ENCODE measurements around the gene RAF1.

DNA sequence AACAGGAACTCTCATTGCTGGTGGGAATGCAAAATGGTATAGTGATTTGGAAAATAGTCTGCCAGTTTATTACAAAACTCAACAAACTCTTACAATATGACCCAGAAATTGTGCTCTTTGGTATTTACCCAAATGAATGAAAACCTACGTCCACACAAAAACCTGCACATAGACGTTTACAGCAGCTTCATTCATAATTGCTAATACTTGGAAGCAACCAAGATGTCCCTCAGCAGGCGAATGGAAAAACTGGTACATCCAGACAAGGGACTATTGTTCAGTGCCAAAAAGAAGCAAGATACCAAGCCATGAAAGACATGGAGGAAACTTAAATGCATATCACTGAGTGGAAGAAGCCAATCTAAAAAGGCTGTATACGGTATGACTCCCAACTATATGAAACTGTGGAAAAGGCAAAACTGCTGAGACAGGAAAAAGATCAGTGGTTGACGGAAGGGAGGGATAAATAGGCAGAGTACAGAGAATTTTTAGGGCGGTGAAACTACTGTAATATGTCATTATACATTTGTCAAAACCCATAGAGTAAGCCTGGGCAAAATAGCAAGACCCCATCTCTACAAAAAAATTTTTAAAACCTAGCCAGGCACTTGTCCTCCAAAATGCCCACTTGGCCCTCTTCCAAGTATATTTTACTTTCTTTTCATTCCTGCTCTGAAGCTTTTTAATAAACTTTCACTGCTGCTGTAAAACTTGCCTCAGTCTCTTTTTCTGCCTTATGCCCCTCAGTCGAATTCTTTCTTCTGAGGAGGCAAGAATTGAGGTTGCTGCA lies 113.8 kb downstream of the RAF1 start:
- no peak for TF ChIP-seq NR3C1 (CRISPR knock-in tag; IDR thresholded peaks at IDR 0.05)
- TF ChIP-seq LARP7 (IDR thresholded peaks at IDR 0.05): no peak
- TF ChIP-seq SMC3 (conservative IDR thresholded peaks at IDR 0.05; ENCODE audit: insufficient read depth, low read depth, low read length): no peak
- TF ChIP-seq, protein P1, sequence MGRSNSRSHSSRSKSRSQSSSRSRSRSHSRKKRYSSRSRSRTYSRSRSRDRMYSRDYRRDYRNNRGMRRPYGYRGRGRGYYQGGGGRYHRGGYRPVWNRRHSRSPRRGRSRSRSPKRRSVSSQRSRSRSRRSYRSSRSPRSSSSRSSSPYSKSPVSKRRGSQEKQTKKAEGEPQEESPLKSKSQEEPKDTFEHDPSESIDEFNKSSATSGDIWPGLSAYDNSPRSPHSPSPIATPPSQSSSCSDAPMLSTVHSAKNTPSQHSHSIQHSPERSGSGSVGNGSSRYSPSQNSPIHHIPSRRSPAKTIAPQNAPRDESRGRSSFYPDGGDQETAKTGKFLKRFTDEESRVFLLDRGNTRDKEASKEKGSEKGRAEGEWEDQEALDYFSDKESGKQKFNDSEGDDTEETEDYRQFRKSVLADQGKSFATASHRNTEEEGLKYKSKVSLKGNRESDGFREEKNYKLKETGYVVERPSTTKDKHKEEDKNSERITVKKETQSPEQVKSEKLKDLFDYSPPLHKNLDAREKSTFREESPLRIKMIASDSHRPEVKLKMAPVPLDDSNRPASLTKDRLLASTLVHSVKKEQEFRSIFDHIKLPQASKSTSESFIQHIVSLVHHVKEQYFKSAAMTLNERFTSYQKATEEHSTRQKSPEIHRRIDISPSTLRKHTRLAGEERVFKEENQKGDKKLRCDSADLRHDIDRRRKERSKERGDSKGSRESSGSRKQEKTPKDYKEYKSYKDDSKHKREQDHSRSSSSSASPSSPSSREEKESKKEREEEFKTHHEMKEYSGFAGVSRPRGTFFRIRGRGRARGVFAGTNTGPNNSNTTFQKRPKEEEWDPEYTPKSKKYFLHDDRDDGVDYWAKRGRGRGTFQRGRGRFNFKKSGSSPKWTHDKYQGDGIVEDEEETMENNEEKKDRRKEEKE (IDR thresholded peaks at IDR 0.05; ENCODE audit: borderline replicate concordance in 1 of 2, control insufficient read depth in 1 of 2, low read depth in 2 of 2, low read length in 1 of 2): no peak
- TF ChIP-seq GTF2A2 (tag; IDR thresholded peaks at IDR 0.05): no peak
- TF ChIP-seq, protein P2, sequence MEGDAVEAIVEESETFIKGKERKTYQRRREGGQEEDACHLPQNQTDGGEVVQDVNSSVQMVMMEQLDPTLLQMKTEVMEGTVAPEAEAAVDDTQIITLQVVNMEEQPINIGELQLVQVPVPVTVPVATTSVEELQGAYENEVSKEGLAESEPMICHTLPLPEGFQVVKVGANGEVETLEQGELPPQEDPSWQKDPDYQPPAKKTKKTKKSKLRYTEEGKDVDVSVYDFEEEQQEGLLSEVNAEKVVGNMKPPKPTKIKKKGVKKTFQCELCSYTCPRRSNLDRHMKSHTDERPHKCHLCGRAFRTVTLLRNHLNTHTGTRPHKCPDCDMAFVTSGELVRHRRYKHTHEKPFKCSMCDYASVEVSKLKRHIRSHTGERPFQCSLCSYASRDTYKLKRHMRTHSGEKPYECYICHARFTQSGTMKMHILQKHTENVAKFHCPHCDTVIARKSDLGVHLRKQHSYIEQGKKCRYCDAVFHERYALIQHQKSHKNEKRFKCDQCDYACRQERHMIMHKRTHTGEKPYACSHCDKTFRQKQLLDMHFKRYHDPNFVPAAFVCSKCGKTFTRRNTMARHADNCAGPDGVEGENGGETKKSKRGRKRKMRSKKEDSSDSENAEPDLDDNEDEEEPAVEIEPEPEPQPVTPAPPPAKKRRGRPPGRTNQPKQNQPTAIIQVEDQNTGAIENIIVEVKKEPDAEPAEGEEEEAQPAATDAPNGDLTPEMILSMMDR (IDR thresholded peaks at IDR 0.05 in 2 of 3, conservative IDR thresholded peaks at IDR 0.05 in 1 of 3; ENCODE audit: insufficient read depth in 2 of 3, low read depth in 1 of 3, low read length in 3 of 3): no peak
- no peak for TF ChIP-seq TAF1 (IDR thresholded peaks at IDR 0.05; ENCODE audit: control insufficient read depth, extremely low read depth, insufficient read depth, low read length, severe bottlenecking)
- TF ChIP-seq TCF7L2 (IDR thresholded peaks at IDR 0.05; ENCODE audit: low read depth, low read length): no peak
- TF ChIP-seq HMGN3 (IDR thresholded peaks at IDR 0.05; ENCODE audit: borderline replicate concordance, extremely low read depth, insufficient read length, low read depth, low read length): no peak
- TF ChIP-seq NFIC (IDR thresholded peaks at IDR 0.05): peak; percentile 70
- no peak for TF ChIP-seq HNRNPL (IDR thresholded peaks at IDR 0.05; ENCODE audit: low read depth, low read length)
- TF ChIP-seq, protein P3, sequence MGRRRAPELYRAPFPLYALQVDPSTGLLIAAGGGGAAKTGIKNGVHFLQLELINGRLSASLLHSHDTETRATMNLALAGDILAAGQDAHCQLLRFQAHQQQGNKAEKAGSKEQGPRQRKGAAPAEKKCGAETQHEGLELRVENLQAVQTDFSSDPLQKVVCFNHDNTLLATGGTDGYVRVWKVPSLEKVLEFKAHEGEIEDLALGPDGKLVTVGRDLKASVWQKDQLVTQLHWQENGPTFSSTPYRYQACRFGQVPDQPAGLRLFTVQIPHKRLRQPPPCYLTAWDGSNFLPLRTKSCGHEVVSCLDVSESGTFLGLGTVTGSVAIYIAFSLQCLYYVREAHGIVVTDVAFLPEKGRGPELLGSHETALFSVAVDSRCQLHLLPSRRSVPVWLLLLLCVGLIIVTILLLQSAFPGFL (CRISPR knock-in tag; IDR thresholded peaks at IDR 0.05): no peak

Measured in K562 (cell line).